Vagina (tissue), 2 donors: Measurements from ENCODE around the gene ABR. TPM values are rescaled to one million over a fixed set of nuclear protein-coding genes. Genes with fewer than 3 reads are reported as not detected.

Experiments used
- DNase-seq, 2 donors: peaks; one replicate each; pipeline ENCODE4 v3.0.0-alpha.2; 2017; ENCODE audit errors: extremely low spot score in 2 of 2
- H3K27ac ChIP-seq: fragments of 200-600 bp; sonication (generic); one replicate; pipeline ENCODE4 v1.5.1; 2019
- H3K27me3 ChIP-seq: fragments of 200-600 bp; sonication (generic); one replicate; pipeline ENCODE4 v1.5.1; 2019
- H3K36me3 ChIP-seq, 2 donors: fragments of 200-600 bp; sonication (generic); one replicate each; pipeline ENCODE4 v1.5.1; 2017 to 2019
- H3K4me1 ChIP-seq: fragments of 200-600 bp; sonication (generic); one replicate; pipeline ENCODE4 v1.5.1; 2019
- H3K4me3 ChIP-seq, 2 donors: fragments of 200-600 bp; sonication (generic); 1 replicate in 1 of 2; 2 replicates in 1 of 2; pipeline ENCODE4 v1.5.1; 2016 to 2019
- H3K9me3 ChIP-seq: fragments of 200-600 bp; sonication (generic); one replicate; pipeline ENCODE4 v1.5.1; 2019
- POLR2A ChIP-seq, 2 donors: fragments of 450-650 bp; IDR thresholded peaks; one replicate each; pipeline ENCODE4 v1.6.1; 2017; ENCODE audit warnings: antibody characterized with exemption in 2 of 2, mild to moderate bottlenecking in 2 of 2, moderate library complexity in 2 of 2
- POLR2AphosphoS5 ChIP-seq, 2 donors: sonication (generic); formaldehyde crosslinking; IDR thresholded peaks; one replicate each; pipeline ENCODE4 v1.9.0; 2017; ENCODE audit warnings: antibody characterized with exemption in 2 of 2, mild to moderate bottlenecking in 2 of 2, low read depth in 1 of 2; ENCODE audit not compliant: insufficient read depth in 1 of 2
- intact Hi-C: fragments of 100-400 bp; cut with DNase I; formaldehyde crosslinking; loops from one replicate; pipeline ENCODE4 v1.15.1; 2023
- total RNA-seq: library from RNA; depleted of rRNA; stranded (reverse); fragments of >200 nt; gene quantifications from one replicate; pipeline ENCODE4 v1.2.3, GENCODE V29; 2016
- TF ChIP-seq, protein P1 (sequence below), 3 experiments: fragments of 450-650 bp in 2 of 3; fragments of 200-600 bp in 1 of 3; sonication (generic) in 1 of 3; IDR thresholded peaks; one replicate each; pipeline ENCODE4 v1.5.1; 2017 to 2019; ENCODE audit warnings: antibody characterized with exemption in 3 of 3, mild to moderate bottlenecking in 2 of 3, moderate library complexity in 2 of 3

Gene ABR
- total RNA-seq, 1 donor from 2014 or later, result 90.8 TPM

GRCh38 chr17:1042486-1042885 lies 137.3 kb downstream of the ABR start:
- Histone ChIP-seq H3K27ac (no peak overlapping the region), H3K4me1 (peaks cover 42% of the 10 kb centered on the region), H3K27me3 (no peaks in the 10 kb centered on the region), H3K9me3 (no peaks in the 10 kb centered on the region), H3K4me3 (no peak overlapping the region), H3K36me3 (no peaks in the 10 kb centered on the region)
- intact Hi-C loops, result no loop called here
- no peak for DNase-seq
- TF ChIP-seq, protein P1, sequence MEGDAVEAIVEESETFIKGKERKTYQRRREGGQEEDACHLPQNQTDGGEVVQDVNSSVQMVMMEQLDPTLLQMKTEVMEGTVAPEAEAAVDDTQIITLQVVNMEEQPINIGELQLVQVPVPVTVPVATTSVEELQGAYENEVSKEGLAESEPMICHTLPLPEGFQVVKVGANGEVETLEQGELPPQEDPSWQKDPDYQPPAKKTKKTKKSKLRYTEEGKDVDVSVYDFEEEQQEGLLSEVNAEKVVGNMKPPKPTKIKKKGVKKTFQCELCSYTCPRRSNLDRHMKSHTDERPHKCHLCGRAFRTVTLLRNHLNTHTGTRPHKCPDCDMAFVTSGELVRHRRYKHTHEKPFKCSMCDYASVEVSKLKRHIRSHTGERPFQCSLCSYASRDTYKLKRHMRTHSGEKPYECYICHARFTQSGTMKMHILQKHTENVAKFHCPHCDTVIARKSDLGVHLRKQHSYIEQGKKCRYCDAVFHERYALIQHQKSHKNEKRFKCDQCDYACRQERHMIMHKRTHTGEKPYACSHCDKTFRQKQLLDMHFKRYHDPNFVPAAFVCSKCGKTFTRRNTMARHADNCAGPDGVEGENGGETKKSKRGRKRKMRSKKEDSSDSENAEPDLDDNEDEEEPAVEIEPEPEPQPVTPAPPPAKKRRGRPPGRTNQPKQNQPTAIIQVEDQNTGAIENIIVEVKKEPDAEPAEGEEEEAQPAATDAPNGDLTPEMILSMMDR (IDR thresholded peaks at IDR 0.05), result no peak
- no peak for TF ChIP-seq POLR2A (IDR thresholded peaks at IDR 0.05)
- TF ChIP-seq POLR2AphosphoS5 (IDR thresholded peaks at IDR 0.05; ENCODE audit: insufficient read depth in 1 of 2, low read depth in 1 of 2), result no peak

DNA sequence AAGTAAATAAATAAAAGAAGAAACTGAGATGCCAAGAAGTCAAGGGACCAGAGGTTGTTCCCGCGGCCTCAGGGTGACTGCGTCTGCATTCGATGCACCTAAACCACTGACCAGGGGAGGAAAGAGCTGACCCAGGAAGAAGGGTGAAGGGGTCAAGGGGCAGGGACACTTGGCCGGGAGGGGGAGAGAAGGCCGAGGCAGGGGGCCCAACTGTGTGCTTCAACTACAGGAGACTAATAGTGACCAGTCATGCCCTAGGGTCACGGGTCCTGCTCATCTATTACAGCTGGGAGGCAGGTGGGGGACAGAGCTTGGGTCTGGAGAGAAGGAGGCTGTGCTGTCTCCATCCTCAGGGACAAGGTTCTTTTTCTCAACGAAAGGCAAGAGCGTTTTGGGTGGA lies 138.0 kb downstream of the ABR start:
- H3K4me3 ChIP-seq, result no peak overlapping the region
- no peaks in the 10 kb centered on the region for H3K36me3 ChIP-seq
- no peak for TF ChIP-seq POLR2A (IDR thresholded peaks at IDR 0.05)
- TF ChIP-seq POLR2AphosphoS5 (IDR thresholded peaks at IDR 0.05; ENCODE audit: insufficient read depth in 1 of 2, low read depth in 1 of 2), result no peak
- TF ChIP-seq, protein P1 (IDR thresholded peaks at IDR 0.05), result no peak
- peaks cover 42% of the 10 kb centered on the region for H3K4me1 ChIP-seq
- no peaks in the 10 kb centered on the region for H3K27me3 ChIP-seq
- H3K27ac ChIP-seq, result no peak overlapping the region
- H3K9me3 ChIP-seq, result no peaks in the 10 kb centered on the region
- intact Hi-C loops, result no loop called here
- DNase-seq, result no peak

DNA sequence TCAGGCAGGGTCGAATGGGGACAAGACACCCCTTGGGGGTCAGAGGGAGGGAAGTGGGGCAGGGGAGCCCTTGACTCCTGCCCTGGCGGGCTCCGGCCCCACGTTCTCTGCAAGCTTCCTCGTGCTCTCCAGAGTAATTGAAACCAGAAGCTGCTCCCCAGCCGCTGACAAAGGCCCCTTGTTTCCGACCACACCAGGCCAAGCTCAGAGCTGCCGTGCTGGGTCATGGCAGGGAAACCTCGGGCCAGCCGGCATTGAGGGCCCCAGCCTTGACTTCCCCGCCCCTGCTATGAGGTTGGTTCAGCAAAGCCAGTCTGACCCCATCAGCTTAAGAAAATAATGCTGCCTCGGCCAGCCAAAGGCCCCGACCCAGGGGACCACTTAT lies 139.6 kb downstream of the ABR start:
- DNase-seq, result no peak
- H3K4me3 ChIP-seq, result peak overlapping the region in 1 of 2 donors; percentile 9
- H3K27me3 ChIP-seq, result no peaks in the 10 kb centered on the region
- no peaks in the 10 kb centered on the region for H3K36me3 ChIP-seq
- peaks cover 42% of the 10 kb centered on the region for H3K4me1 ChIP-seq
- intact Hi-C loops, result no loop called here
- peak overlapping the region; percentile 78 for H3K27ac ChIP-seq
- H3K9me3 ChIP-seq, result no peaks in the 10 kb centered on the region
- TF ChIP-seq, protein P1 (IDR thresholded peaks at IDR 0.05), result no peak
- peak in 1 of 2 donors; percentile 22 for TF ChIP-seq POLR2AphosphoS5 (IDR thresholded peaks at IDR 0.05; ENCODE audit: insufficient read depth in 1 of 2, low read depth in 1 of 2)
- TF ChIP-seq POLR2A (IDR thresholded peaks at IDR 0.05), result no peak

GRCh38 chr17:1039511-1040215 lies 140.1 kb downstream of the ABR start:
- Histone ChIP-seq H3K36me3 (no peaks in the 10 kb centered on the region), H3K27ac (peak overlapping the region; percentile 78), H3K9me3 (no peaks in the 10 kb centered on the region), H3K27me3 (no peaks in the 10 kb centered on the region), H3K4me1 (peaks cover 42% of the 10 kb centered on the region), H3K4me3 (peak overlapping the region in 1 of 2 donors; percentile 9)
- no peak for DNase-seq
- intact Hi-C loops, result no loop called here
- TF ChIP-seq POLR2A (IDR thresholded peaks at IDR 0.05) (no peak), POLR2AphosphoS5 (IDR thresholded peaks at IDR 0.05; ENCODE audit: insufficient read depth in 1 of 2, low read depth in 1 of 2) (peak in 1 of 2 donors; percentile 34)

DNA sequence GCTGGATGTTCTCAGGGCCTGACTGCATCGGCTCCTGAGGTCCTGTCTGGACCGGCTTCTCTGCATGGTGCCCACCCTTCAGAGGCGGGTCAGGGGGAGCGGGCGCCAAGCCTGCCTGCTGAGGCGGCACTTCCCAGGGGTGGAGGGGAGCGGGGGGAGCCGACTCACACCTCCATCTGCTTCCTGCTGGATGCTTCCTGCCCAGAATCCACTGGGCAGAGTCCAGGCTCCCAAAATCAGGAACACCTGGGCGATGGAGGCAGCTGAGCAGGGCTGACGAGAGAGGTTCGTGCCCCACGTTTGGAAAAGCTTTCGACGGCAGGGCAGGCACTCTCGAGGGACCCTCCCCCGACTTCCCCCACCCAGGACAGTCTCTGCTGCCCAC lies 140.7 kb downstream of the ABR start:
- no peak for DNase-seq
- H3K27me3 ChIP-seq, result no peaks in the 10 kb centered on the region
- H3K36me3 ChIP-seq, result no peaks in the 10 kb centered on the region
- TF ChIP-seq, protein P1 (IDR thresholded peaks at IDR 0.05), result no peak
- TF ChIP-seq POLR2AphosphoS5 (IDR thresholded peaks at IDR 0.05; ENCODE audit: insufficient read depth in 1 of 2, low read depth in 1 of 2) (no peak), POLR2A (IDR thresholded peaks at IDR 0.05) (no peak)
- H3K4me3 ChIP-seq, result no peak overlapping the region
- peak overlapping the region; percentile 78 for H3K27ac ChIP-seq
- intact Hi-C loops, result no loop called here
- H3K4me1 ChIP-seq, result peaks cover 41% of the 10 kb centered on the region
- H3K9me3 ChIP-seq, result no peaks in the 10 kb centered on the region
